Measurements from ENCODE around the gene UBASH3A. TPM values are rescaled to one million over a fixed set of nuclear protein-coding genes. Genes with fewer than 3 reads are reported as not detected.

UBASH3A gene
- total RNA-seq, 1 experiment from 2014 or later, result not detected

DNA sequence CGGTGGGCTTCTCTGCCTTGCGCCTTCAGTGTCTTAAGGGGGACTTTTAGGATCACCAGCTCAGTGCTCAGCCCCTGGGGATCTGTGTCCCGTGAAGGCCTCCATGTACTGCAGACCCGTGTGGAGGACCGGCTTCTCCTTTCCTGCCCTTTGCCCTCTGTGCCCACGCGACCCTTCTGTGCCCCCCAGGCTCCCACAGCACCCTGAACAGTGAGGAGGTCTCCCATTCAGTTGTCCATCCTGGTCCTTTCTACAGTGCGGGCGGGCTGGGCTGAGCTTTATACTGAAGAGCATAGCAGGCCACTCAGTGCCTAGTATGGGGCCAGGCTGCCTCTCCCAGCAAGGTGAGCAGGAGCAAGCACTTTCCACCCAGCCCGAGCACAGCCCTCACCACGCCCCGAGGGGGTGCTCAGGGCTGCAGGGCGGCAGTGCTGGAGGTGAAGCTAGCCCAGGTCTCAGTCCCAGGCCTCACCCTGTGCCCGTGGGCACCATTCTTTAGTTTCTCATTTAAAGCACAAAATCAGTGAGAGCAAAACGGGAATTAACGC, 29.7 kb upstream of the UBASH3A start:
- H3K4me3 Mint-ChIP-seq (ENCODE audit: unreplicated experiment), result no peak overlapping the region
- Histone ChIP-seq H3K9me3 (no peaks in the 10 kb centered on the region), H3K27me3 (replicated peaks; ENCODE audit: control insufficient read depth, insufficient read depth, low read length) (no peaks in the 10 kb centered on the region), H3K4me1 (no peaks in the 10 kb centered on the region), H3K4me3 (ENCODE audit: low read depth, low read length) (no peak overlapping the region), H3K36me3 (ENCODE audit: control insufficient read depth, insufficient read depth, low read length) (no peaks in the 10 kb centered on the region)
- H3K4me1 Mint-ChIP-seq (ENCODE audit: low read depth, unreplicated experiment), result peaks cover 24% of the 10 kb centered on the region
- BruUV-seq (replicated peaks), result no TSS peak
- no peaks in the 10 kb centered on the region for H3K9me3 Mint-ChIP-seq (ENCODE audit: unreplicated experiment)
- intact Hi-C loops (cut with micrococcal nuclease; ENCODE audit: unreplicated experiment), result no loop called here
- H3K27me3 Mint-ChIP-seq (ENCODE audit: insufficient read depth, unreplicated experiment), result no peaks in the 10 kb centered on the region
- peaks cover 6% of the 10 kb centered on the region for H3K36me3 Mint-ChIP-seq (ENCODE audit: insufficient read depth, unreplicated experiment)
- CTCF ChIA-PET, result no interaction called here
- TF ChIP-seq, protein P1, sequence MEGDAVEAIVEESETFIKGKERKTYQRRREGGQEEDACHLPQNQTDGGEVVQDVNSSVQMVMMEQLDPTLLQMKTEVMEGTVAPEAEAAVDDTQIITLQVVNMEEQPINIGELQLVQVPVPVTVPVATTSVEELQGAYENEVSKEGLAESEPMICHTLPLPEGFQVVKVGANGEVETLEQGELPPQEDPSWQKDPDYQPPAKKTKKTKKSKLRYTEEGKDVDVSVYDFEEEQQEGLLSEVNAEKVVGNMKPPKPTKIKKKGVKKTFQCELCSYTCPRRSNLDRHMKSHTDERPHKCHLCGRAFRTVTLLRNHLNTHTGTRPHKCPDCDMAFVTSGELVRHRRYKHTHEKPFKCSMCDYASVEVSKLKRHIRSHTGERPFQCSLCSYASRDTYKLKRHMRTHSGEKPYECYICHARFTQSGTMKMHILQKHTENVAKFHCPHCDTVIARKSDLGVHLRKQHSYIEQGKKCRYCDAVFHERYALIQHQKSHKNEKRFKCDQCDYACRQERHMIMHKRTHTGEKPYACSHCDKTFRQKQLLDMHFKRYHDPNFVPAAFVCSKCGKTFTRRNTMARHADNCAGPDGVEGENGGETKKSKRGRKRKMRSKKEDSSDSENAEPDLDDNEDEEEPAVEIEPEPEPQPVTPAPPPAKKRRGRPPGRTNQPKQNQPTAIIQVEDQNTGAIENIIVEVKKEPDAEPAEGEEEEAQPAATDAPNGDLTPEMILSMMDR (IDR thresholded peaks at IDR 0.05; ENCODE audit: insufficient read depth in 1 of 2, low read depth in 1 of 2, low read length in 1 of 2, severe bottlenecking in 1 of 2, unreplicated experiment in 1 of 2), result no peak
- POLR2A ChIA-PET, result no interaction called here
- no peak for DNase-seq
- H3K27ac Mint-ChIP-seq (ENCODE audit: unreplicated experiment), result no peak overlapping the region

DNA sequence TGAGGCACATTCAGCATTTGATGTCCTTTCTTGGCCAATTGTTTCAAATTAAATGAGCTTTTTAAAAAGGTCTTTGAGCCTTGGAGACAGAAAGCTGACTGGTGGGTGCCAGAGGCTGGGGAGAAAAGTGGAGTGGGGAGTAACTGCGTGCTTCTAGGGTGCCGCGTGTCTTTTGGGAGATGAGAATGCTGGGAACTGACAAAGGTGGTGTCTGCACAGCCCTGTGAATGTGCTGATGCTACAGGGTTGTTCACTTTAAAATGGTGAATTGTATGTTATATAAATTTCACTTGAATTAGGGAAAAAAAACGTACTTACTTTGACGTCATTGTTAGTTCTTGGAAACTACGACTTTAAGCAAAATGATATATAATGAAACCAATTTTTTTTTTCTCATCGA, 29.2 kb upstream of the UBASH3A start:
- DNase-seq, result no peak
- intact Hi-C loops (cut with micrococcal nuclease; ENCODE audit: unreplicated experiment), result no loop called here
- Histone ChIP-seq H3K36me3 (ENCODE audit: control insufficient read depth, insufficient read depth, low read length) (no peaks in the 10 kb centered on the region), H3K4me3 (ENCODE audit: low read depth, low read length) (no peak overlapping the region), H3K4me1 (no peaks in the 10 kb centered on the region), H3K9me3 (no peaks in the 10 kb centered on the region), H3K27me3 (replicated peaks; ENCODE audit: control insufficient read depth, insufficient read depth, low read length) (no peaks in the 10 kb centered on the region)
- no TSS peak for BruUV-seq (replicated peaks)
- ChIA-PET CTCF (no interaction called here), POLR2A (no interaction called here)
- no peaks in the 10 kb centered on the region for H3K27me3 Mint-ChIP-seq (ENCODE audit: insufficient read depth, unreplicated experiment)
- peaks cover 6% of the 10 kb centered on the region for H3K36me3 Mint-ChIP-seq (ENCODE audit: insufficient read depth, unreplicated experiment)
- TF ChIP-seq, protein P1 (IDR thresholded peaks at IDR 0.05; ENCODE audit: insufficient read depth in 1 of 2, low read depth in 1 of 2, low read length in 1 of 2, severe bottlenecking in 1 of 2, unreplicated experiment in 1 of 2), result no peak
- H3K4me3 Mint-ChIP-seq (ENCODE audit: unreplicated experiment), result no peak overlapping the region
- peaks cover 20% of the 10 kb centered on the region for H3K4me1 Mint-ChIP-seq (ENCODE audit: low read depth, unreplicated experiment)
- no peaks in the 10 kb centered on the region for H3K9me3 Mint-ChIP-seq (ENCODE audit: unreplicated experiment)
- no peak overlapping the region for H3K27ac Mint-ChIP-seq (ENCODE audit: unreplicated experiment)

DNA sequence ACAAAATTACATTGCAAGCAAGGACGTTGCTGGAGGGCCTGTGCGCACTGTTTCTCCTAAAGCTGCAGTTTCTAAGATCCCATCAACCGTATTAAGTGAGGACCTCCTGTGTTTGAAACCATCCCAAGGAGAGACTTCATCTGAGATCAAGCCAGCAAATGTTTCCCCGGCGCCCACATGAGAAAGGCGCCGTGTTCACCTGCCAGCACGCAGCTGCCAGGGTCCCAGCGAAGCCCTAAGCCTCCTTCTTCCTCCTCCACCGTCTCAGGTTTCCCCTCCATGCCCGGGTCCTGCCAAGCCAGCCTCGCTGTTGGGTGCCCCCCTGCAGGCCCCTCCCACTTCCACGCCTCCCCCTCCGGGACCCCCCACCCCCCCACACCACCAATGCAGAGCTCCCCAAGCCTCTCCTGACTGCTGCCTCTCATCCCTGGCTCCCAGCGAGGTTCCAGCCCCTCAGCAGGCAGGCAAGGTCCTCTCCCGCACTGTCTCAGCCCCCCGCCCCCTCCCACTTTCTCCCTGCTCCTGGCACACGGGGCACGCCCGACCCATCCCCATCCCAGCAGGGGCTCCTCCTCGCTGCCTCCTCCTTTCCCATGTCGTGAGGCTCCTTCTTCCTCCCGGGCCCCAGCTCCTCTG, 28.7 kb upstream of the UBASH3A start:
- H3K9me3 Mint-ChIP-seq (ENCODE audit: unreplicated experiment), result no peaks in the 10 kb centered on the region
- H3K9me3 ChIP-seq, result no peaks in the 10 kb centered on the region
- TF ChIP-seq, protein P1 (IDR thresholded peaks at IDR 0.05; ENCODE audit: insufficient read depth in 1 of 2, low read depth in 1 of 2, low read length in 1 of 2, severe bottlenecking in 1 of 2, unreplicated experiment in 1 of 2), result no peak
- CTCF ChIA-PET, result no interaction called here
- BruUV-seq (replicated peaks), result no TSS peak
- H3K27ac Mint-ChIP-seq (ENCODE audit: unreplicated experiment), result no peak overlapping the region
- H3K4me3 ChIP-seq (ENCODE audit: low read depth, low read length), result no peak overlapping the region
- POLR2A ChIA-PET, result no interaction called here
- H3K27me3 Mint-ChIP-seq (ENCODE audit: insufficient read depth, unreplicated experiment), result no peaks in the 10 kb centered on the region
- H3K27me3 ChIP-seq (replicated peaks; ENCODE audit: control insufficient read depth, insufficient read depth, low read length), result no peaks in the 10 kb centered on the region
- peaks cover 20% of the 10 kb centered on the region for H3K4me1 Mint-ChIP-seq (ENCODE audit: low read depth, unreplicated experiment)
- H3K36me3 ChIP-seq (ENCODE audit: control insufficient read depth, insufficient read depth, low read length), result no peaks in the 10 kb centered on the region
- H3K4me3 Mint-ChIP-seq (ENCODE audit: unreplicated experiment), result no peak overlapping the region
- no peak for DNase-seq
- no peaks in the 10 kb centered on the region for H3K4me1 ChIP-seq
- intact Hi-C loops (cut with micrococcal nuclease; ENCODE audit: unreplicated experiment), result no loop called here
- H3K36me3 Mint-ChIP-seq (ENCODE audit: insufficient read depth, unreplicated experiment), result peaks cover 6% of the 10 kb centered on the region

Measured in Caco-2 (cell line).